Astrocyte of the hippocampus (primary cell): ENCODE data around the gene ANKMY1.

ENCODE experiments used
- DNase-seq: peaks from one replicate; pipeline ENCODE4 v3.0.0; 2011; ENCODE audit warnings: low read depth, low spot score

The ANKMY1 gene

DNA sequence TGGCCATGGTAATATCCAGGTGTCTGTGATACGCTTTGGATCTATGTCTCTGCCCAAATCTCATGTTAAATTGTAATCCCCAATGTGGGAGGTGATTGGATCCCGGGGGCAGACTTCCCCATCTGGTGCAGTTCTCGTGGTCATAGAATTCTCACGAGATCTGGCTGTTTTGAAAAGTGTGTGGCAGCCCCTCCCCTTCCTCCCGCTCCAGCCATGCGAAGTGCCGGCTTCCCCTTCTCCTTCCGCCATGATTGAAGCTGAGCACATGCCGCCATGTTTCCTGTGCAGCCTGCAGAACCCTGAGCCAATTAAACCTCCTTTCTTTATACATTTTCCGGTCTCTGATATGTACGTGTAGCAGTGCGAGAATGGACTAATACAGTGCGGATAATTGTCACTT, 79.9 kb downstream of the ANKMY1 start:
- no peak for DNase-seq

DNA sequence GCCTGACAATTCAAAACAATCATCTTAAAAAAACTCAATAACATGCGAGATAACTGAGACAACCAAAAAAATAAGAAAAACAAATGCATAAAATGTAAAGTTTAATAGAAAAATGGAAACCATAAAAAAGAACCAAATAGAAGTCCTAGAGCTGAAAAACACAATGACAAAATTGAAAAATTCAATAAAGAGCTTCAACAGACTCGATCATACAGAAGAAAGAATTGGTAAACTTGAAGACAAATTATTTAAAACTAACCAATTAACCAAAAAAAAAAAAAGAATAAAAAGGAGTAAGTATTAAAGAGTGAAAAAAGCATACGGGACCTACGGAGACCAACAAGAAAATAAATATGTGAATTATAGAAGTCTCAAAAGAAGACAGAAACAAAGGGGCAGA, 84.6 kb downstream of the ANKMY1 start:
- no peak for DNase-seq

DNA sequence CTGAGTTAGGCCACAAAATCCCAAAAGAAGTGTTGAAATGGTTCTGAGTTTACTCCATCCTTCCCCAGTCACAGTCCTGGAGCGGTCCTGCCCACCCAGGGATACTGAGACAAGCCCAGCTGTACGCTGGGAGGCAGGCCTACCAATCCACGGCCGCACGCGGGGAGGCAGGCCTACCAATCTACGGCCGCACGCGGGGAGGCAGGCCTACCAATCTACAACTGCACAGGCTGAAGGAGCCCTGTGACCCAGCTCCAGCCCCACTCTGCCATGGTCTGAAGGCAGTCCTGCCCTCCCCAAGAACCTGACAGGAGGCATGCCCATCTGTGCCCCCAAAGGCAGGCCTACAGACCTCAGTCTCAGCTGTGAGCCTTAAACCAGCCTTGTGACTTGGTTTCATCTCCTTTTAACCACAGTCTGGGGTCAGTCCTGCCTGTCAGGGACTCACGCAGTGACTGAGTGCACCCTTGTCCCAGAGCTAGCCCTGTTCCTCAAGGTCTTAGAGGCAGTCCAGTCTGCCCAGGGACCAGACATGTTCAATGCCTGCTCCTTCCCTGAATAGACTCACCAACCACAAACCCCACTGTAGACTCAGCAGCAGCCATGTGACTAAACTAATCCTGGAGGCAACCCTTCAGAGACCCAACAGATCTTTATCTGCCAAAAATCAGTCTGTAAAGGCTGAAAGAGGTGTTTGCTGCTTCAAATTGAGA, 85.6 kb downstream of the ANKMY1 start:
- no peak for DNase-seq

DNA sequence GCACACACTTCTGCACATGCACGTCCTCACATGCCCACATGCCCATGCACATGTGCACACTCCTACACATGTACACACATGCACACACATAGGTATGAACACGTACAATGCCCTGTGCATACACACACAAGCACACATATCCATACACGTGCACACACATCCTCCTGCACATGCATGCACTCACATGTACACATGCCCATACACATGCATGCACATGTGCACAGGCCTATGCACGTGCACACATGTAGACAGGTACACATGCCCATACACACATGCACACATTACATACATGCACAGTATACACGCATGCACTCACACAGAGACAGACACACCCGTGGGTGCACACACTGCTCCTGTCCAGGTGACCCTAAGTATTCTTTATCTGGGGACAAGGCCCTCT, 88.0 kb downstream of the ANKMY1 start:
- DNase-seq, result peak; percentile 2

DNA sequence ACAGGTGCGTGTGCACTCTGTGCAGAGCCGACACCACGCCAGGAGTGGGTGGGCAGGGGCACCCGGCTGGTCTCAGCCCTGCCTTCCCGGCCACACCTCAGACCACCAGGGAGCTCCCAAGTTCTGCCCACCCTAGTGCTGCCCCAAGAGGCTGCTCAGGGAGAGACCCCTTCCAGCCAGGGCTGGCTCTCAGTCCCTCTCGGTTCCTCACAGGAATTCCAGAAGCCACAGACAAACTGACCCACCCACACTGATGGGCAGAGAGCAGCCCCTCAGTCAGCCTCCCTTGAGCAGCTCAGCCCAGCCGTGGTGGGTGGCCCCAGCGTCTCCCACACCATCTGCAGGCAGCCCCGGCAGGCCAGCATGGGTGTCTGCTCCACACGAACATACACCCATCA, 88.5 kb downstream of the ANKMY1 start:
- DNase-seq, result peak; percentile 11

DNA sequence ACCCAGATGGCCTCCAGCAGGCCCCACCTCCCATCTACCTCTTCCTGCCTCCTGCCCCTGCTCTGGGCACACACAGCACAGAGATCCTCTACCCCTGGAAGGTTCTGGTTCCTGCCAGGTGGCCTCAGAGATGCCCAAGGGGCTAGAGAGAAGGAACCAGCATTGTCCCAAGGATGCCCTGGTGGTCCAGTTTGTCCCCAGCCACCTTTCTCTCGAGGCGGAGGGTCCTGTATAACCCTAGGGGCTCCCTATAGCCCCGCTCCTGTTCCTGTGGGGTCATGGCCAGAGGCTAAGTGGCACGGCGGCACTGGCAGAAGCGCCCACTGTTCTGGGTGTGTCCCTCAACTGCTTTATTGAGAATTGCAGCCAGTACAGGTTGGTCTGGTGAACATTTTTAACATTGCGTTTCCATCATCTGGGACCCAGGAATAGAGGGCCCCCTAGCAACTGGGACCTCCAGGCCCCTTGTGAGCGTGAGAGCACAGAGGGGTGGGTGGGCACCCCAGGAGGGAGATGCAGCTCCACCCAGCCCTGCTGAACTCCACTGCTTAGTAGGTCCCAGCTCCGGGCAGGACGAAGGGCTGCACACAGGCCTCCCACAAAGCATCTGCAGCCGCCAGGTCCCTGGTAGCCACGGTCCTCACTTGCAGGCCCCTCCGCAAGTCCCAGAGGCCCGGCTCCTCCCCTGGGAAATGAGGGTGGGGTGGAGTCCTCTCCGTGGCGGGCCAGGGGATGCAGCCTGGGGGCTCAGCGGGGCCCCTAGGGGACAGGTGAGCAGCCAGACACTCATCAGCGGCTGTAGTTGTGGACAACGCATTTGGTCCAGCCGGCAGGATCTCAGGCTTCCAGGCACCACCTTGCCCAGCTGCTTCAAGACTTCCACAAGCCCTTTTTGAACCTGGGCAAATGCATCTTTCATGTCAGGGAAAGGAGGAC, 89.2 kb downstream of the ANKMY1 start:
- DNase-seq, result peak; percentile 6

DNA sequence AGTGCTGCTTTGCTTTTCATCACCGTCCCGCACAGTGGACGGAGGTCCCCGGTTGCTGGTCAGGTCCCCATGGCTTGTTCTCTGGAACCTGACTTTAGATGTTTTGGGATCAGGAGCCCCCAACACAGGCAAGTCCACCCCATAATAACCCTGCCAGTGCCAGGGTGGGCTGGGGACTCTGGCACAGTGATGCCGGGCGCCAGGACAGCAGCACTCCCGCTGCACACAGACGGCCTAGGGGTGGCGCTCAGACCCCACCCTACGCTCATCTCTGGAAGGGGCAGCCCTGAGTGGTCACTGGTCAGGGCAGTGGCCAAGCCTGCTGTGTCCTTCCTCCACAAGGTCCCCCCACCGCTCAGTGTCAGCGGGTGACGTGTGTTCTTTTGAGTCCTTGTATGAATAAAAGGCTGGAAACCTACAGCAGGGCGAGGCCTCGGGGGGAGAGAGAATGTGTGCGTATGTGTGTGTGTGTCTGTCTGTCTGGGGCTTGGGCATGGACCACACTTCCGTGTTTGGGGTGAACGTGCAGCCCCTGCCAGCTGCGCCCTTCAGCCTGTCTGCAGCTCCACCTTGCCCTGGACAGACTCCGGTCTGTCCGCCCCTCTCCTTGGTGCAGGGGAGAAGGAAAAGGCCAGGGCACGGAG, 90.0 kb downstream of the ANKMY1 start:
- DNase-seq, result peak; percentile 2

DNA sequence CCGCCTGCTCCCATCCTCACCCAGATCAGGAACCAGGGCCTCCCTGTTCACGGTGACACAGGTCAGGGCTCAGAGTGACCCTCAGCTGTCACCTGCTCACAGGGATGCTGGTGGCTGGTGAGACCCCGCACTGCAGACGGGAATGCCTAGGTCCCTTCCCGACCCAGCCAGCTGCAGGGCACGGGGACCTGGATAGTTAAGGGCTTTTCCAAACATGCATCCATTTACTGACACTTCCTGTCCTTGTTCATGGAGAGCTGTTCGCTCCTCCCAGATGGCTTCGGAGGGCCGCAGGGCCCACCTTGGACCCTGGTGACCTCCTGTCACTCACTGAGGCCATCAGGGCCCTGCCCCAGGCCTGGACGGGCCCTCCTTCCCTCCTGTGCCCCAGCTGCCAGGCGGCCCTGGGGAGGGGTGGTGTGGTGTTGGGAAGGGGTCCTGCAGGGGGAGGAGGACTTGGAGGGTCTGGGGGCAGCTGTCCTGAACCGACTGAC, 90.6 kb downstream of the ANKMY1 start:
- peak; percentile 0 for DNase-seq

DNA sequence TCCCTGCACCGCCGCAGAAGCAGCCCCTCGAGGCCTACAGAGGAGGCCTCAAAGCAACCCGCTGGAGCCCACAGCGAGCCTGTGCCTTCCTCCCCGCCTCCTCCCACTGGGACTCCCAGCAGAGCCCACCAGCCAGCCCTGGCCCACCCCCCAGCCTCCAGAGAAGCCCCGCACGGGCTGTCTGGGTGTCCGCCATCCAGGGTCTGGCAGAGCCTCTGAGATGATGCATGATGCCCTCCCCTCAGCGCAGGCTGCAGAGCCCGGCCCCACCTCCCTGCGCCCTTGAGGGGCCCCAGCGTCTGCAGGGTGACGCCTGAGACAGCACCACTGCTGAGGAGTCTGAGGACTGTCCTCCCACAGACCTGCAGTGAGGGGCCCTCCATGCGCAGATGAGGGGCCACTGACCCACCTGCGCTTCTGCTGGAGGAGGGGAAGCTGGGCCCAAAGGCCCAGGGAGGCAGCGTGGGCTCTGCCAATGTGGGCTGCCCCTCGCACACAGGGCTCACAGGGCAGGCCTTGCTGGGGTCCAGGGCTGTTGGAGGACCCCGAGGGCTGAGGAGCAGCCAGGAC, 91.1 kb downstream of the ANKMY1 start:
- peak; percentile 1 for DNase-seq

DNA sequence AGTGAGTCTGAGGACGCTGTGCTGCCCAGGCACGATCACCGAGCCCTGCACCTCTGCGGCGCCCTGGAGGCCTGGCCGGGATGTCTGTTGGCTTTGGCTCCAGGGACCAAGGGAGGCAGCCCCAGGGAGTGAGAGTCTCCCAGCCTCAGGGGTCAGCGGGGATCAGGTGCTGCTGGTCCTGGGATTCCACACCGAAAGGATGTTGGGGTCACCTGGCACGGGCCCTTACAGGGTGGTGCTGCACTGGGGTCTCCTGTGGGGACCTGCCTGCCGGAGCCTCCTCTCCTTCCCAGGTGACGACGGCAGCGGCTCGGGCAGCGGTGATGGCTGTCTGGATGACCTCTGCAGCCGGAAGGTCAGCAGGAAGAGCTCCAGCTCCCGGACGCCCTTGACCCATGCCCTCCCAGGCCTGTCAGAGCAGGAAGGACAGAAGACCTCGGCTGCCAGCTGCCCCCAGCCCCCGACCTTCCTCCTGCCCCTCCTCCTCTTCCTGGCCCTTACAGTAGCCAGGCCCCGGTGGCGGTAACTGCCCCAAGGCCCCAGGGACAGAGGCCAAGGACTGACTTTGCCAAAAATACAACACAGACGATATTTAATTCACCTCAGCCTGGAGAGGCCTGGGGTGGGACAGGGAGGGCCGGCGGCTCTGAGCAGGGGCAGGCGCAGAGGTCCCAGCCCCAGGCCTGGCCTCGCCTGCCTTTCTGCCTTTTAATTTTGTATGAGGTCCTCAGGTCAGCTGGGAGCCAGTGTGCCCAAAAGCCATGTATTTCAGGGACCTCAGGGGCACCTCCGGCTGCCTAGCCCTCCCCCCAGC, 91.8 kb downstream of the ANKMY1 start:
- peak; percentile 0 for DNase-seq

DNA sequence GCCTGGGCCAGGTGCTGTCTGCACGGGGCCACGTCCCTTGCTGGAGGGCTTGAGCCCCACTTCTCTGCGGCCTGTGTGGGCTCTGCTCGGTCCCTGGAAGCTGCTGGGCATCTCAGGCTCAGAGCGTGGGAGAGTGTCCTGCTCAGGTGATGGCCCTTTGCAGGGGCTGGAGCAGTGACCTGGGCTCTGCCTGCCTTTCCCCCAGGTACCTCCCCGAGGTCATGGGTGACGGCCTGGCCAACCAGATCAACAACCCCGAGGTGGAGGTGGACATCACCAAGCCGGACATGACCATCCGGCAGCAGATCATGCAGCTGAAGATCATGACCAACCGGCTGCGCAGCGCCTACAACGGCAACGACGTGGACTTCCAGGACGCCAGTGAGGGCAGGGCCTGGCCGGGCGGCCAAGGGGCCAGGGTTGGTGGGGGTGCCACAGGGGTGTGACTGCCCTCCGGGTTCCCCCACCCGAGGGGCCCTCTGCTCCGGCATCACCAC, 92.5 kb downstream of the ANKMY1 start:
- DNase-seq, result peak; percentile 0

DNA sequence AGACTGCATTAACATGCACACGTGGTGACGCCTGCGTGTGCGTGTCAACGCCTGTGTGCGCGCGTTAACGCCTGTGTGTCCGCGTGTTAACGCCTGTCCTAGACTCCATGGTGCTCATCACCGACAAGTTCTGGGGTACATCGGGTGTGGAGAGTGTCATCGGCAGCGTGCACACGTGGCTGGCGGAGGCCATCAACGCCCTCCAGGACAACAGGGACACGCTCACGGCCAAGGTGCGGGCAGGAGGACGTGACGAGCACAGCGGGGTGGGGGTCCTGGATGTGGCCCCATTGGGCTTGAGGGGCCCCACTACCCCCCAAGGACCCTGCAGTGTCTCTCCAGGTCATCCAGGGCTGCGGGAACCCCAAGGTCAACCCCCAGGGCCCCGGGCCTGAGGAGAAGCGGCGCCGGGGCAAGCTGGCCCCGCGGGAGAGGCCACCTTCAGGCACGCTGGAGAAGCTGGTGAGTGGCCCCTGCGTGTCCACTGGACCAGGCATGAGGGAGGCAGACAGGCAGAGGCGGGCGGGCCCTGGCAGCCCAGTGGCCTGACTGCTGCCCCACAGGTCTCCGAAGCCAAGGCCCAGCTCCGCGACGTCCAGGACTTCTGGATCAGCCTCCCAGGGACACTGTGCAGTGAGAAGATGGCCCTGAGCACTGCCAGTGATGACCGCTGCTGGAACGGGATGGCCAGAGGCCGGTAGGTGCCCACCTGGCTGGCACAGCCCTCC, 93.1 kb downstream of the ANKMY1 start:
- peak; percentile 1 for DNase-seq

DNA sequence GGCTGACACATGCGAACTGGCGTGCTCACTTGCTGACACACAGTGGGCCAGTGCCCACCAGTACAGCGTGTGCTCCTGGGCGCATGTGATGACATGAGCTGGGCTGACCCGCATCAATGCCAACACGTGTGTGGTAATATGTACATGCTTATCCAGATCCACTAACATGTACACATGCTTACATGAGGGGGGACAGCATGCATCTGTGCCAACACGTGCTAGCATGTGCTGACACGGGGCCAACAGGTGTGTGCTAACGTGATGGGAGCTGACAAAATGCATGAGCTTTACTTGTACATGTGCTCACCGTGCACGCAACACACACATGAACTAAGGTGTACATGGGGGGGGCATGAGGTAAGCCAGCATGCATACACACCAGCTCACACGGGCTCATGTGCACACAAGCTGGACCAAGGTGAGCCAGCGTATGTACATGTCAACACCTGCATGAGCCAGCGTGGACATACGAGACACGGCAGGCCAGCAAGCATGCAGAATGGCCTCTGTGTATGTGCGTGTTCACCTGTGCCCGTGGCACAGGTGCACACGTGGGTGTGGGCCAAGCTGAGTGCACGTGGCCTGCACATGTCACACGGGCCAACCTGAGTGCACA, 93.8 kb downstream of the ANKMY1 start:
- DNase-seq, result no peak

DNA sequence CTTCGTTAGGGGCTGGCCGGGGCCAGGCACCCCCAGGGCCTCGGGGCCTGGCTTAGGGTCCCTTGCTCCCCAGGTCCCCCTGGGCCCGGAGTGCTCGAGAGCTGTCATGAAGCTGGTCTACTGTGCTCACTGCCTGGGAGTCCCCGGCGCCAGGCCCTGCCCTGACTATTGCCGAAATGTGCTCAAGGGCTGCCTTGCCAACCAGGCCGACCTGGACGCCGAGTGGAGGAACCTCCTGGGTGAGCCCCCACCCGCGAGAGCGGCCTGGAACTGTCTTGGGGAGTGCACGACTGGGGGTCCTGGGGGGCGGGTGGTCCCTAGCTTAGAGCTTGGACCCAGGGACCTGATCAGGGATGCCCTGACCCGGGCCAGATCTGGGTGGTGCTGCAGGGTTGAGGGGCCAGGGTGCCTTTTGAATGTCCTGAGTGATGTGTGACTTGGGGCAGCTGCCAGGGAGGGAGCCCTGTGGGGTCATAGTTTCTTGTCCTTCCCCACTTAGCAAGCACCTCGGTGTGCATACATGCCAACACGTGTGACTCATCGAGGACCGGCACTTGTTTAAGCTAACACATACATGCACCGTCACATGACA, 94.4 kb downstream of the ANKMY1 start:
- DNase-seq, result no peak

DNA sequence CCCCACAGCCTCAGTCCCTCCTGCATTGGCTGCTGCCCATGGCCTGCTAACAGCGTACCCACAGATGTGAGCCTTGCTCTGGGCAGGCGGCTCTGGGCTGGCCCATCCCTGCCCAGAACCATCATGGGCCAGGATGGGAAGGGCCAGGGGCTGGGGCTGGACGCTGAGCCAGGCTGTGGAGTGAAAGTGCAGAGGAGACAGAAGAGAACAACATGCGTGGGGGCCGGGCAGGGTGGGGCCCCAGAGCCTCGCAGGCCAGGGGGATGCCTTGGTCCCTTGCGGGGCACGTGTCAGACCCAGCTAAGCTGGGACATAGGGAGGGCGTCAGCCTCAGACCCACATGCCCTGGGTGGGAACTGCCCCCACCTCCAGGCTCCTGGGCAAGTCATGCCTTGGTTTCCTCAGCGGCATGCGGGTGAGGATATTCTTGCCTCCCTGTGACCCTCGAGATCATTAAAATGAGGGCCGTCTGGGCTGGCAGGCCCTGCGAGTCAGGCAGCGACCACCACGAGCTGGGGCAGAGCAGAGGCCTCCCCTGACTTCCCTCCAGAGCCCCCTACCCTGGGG, 95.0 kb downstream of the ANKMY1 start:
- DNase-seq, result no peak

DNA sequence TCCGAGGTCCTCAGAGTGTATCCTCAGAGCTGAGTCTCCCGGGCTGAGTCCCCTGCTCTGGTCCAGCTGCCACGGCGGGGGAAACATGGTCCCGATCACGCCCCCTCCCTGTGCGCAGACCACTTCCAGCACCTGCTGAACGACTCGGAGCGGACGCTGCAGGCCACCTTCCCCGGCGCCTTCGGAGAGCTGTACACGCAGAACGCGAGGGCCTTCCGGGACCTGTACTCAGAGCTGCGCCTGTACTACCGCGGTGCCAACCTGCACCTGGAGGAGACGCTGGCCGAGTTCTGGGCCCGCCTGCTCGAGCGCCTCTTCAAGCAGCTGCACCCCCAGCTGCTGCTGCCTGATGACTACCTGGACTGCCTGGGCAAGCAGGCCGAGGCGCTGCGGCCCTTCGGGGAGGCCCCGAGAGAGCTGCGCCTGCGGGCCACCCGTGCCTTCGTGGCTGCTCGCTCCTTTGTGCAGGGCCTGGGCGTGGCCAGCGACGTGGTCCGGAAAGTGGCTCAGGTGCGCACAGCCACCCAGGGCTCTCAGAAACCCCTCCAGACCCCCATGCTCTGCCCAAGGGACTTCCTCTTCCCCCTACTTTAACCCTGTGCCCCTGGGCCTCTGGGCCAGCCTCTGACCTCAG, 95.6 kb downstream of the ANKMY1 start:
- DNase-seq, result no peak

DNA sequence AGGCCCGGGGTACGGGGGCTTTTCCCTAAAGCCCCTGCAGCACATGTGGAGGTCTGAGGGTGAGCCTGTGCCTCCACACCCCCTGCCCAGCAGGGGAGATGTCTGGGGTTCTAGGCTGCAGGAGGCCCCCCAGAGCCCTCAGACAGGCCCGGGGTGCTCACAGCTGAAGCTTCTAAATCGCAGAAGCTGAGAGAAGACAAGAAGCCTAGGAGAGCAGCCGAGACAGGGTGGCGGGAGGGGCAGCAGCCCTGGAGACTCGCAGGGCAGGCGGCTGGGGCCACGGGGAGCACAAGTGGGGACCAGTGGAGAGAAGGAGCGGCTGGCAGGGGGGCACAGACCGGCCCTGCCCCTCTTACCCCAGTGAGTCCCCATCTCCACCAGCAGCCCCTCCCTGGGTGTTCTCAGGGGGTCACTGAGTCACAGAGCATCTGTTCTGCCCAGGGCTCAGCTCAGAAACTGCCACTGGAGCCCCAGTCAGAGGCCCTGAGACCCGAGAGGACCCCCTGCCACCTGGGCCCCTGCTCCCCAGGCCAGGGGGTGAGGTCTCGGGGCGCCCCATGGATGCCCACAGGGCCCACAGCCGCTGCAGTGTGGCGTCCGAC, 96.2 kb downstream of the ANKMY1 start:
- no peak for DNase-seq

DNA sequence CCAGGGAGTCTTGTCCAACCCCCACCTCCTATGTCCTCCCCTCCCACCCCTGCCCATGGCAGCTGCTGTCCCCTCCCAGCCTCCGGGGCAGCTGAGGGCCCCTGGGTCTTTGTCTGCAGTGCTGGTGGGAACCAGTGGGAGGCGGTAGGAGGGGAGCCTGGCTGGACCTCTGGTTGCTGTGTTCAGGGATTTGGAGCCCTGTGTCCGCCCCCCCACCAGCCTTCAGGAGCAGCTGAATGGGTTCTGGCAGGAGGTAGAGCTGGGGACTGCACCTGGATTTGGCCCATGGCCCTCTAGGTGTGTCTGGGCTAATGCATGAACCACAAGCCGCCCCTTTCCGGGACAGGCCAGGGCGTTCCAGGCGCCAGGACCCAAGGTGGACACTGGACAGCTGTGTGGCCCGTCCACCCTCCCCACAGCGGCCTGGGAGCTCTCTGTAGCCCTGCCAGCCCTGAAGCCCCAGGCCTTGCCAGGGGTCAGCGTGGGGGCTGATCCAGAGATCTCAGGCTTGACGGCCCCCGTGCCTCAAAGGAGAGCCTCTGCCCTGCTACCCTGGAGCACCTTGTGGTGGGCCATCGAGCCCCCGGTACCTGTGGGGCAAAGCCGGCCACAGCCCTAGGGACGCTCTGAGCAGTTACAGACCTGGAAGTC, 96.9 kb downstream of the ANKMY1 start:
- DNase-seq, result no peak
